Measurements from ENCODE around the gene PLEKHJ1. TPM values are rescaled to one million over a fixed set of nuclear protein-coding genes. Genes with fewer than 3 reads are reported as not detected.

PLEKHJ1 gene
- total and polyA plus RNA-seq, 2 of the 13 experiments (the other 11 are each of a cell fraction or from before 2014, with no cell fraction given) = 70.5 to 130 TPM

DNA sequence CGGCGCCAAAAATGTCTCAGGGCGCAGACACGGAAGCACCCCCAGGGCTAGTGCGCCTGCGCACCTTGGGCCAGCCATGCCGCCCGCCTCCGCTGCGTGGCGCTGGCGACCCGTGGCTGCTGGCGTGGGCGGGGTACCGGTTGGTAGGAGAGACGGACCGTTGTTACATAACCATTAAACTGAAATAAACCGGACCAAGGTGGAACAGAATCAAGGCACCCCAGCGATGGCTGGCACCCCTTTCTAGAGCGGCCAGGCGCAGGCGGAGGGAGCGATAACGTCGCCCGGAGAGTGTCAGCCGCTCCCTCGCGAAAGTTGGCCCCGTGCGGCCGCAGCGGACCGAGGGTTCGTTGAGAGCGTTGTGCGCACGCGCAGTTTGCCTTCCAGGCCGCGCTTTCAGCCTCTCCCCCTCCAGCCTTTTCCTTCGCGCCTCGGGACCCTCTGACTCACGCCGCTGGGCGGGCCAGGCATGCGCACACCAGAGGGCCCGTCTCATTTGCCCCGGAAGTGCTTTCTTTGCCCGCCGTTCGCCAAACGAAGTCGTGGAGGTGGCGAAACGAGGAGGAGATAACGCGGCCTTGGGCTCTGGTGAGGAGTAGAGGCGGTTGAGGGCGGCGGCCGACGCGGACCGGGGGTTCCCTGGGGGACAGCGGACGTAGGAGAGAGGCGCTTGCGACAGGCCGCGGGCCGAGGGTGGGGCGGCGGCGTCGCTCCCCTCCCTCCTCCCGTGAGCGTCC is at the start of gene PLEKHJ1, which contains the start of gene SF3A2 (continued):
- TF ChIP-seq, protein P1, sequence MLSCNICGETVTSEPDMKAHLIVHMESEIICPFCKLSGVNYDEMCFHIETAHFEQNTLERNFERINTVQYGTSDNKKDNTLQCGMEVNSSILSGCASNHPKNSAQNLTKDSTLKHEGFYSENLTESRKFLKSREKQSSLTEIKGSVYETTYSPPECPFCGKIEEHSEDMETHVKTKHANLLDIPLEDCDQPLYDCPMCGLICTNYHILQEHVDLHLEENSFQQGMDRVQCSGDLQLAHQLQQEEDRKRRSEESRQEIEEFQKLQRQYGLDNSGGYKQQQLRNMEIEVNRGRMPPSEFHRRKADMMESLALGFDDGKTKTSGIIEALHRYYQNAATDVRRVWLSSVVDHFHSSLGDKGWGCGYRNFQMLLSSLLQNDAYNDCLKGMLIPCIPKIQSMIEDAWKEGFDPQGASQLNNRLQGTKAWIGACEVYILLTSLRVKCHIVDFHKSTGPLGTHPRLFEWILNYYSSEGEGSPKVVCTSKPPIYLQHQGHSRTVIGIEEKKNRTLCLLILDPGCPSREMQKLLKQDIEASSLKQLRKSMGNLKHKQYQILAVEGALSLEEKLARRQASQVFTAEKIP (CRISPR knock-in tag; IDR thresholded peaks at IDR 0.05; ENCODE audit: borderline replicate concordance) = no peak
- TF ChIP-seq HMGA1 (CRISPR knock-in tag; conservative IDR thresholded peaks at IDR 0.05) (no peak), ZNF10 (CRISPR knock-in tag; IDR thresholded peaks at IDR 0.05; ENCODE audit: borderline replicate concordance, low read depth) (no peak), SOX6 (IDR thresholded peaks at IDR 0.05) (no peak), SOX6 (CRISPR knock-in tag; IDR thresholded peaks at IDR 0.05) (peak; percentile 78), ZNF883 (CRISPR knock-in tag; IDR thresholded peaks at IDR 0.05; ENCODE audit: not compliant biosample characterization) (peak; percentile 99), NCOR1 (IDR thresholded peaks at IDR 0.05; ENCODE audit: borderline replicate concordance, low read length) (no peak; the same call in 1 of the 2 replicates), MYNN (CRISPR knock-in tag; IDR thresholded peaks at IDR 0.05; ENCODE audit: low read depth) (no peak), CC2D1A (CRISPR knock-in tag; IDR thresholded peaks at IDR 0.05) (no peak), ZNF256 (CRISPR knock-in tag; conservative IDR thresholded peaks at IDR 0.05) (peak; percentile 93), HOXA7 (CRISPR knock-in tag; IDR thresholded peaks at IDR 0.05) (no peak; the same call in 1 of the 2 replicates), CBX5 (CRISPR knock-in tag; IDR thresholded peaks at IDR 0.05; ENCODE audit: borderline replicate concordance) (peak; percentile 85; the same call in 1 of the 2 replicates), FOSL1 (CRISPR knock-in tag; IDR thresholded peaks at IDR 0.05; ENCODE audit: borderline replicate concordance) (peak; percentile 81), ZNF691 (CRISPR knock-in tag; IDR thresholded peaks at IDR 0.05; ENCODE audit: borderline replicate concordance, low read depth) (peak; percentile 85), KAT2B (IDR thresholded peaks at IDR 0.05; ENCODE audit: borderline replicate concordance, low read depth, low read length) (no peak), ZNF496 (CRISPR knock-in tag; IDR thresholded peaks at IDR 0.05; ENCODE audit: insufficient replicate concordance) (no peak), ZNF274 (CRISPR knock-in tag; IDR thresholded peaks at IDR 0.05) (peak; percentile 90), SRY (CRISPR knock-in tag; IDR thresholded peaks at IDR 0.05) (peak; percentile 81), GFI1 (CRISPR knock-in tag; IDR thresholded peaks at IDR 0.05; ENCODE audit: borderline replicate concordance) (peak; percentile 84), TOE1 (CRISPR knock-in tag; IDR thresholded peaks at IDR 0.05) (peak; percentile 70; the same call in 1 of the 2 replicates), ZBTB20 (CRISPR knock-in tag; IDR thresholded peaks at IDR 0.05; ENCODE audit: borderline replicate concordance, low read depth) (peak; percentile 96), NPAS2 (CRISPR knock-in tag; IDR thresholded peaks at IDR 0.05; ENCODE audit: borderline replicate concordance) (no peak), TBX2 (CRISPR knock-in tag; IDR thresholded peaks at IDR 0.05; ENCODE audit: borderline replicate concordance) (peak; percentile 98), HOXD1 (CRISPR knock-in tag; IDR thresholded peaks at IDR 0.05) (peak; percentile 83), PPARG (CRISPR knock-in tag; conservative IDR thresholded peaks at IDR 0.05) (0 out of 2 replicates have a peak, but pooled peaks have one; percentile 30), NFE2 (CRISPR knock-in tag; IDR thresholded peaks at IDR 0.05) (no peak; the same call in 1 of the 2 replicates), ZNF253 (CRISPR knock-in tag; IDR thresholded peaks at IDR 0.05; ENCODE audit: borderline replicate concordance) (peak; percentile 86)
- TF ChIP-seq, protein P2, sequence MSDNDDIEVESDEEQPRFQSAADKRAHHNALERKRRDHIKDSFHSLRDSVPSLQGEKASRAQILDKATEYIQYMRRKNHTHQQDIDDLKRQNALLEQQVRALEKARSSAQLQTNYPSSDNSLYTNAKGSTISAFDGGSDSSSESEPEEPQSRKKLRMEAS (IDR thresholded peaks at IDR 0.05) = peak; percentile 99
- TF ChIP-seq, protein P3, sequence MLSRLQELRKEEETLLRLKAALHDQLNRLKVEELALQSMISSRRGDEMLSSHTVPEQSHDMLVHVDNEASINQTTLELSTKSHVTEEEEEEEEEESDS (CRISPR knock-in tag; IDR thresholded peaks at IDR 0.05; ENCODE audit: borderline replicate concordance) = peak; percentile 97; the same call in 1 of the 2 replicates
